Ovary (tissue), 9 donors: ENCODE data around the gene CLDND2. TPM values are rescaled to one million over a fixed set of nuclear protein-coding genes. Genes with fewer than 3 reads are reported as not detected.

ENCODE experiments used
- DNase-seq, 5 donors: peaks; one replicate each; pipeline ENCODE4 v3.0.0-alpha.2; 2019 to 2020
- H3K27ac ChIP-seq, 2 donors: fragments of 200-600 bp; one replicate each; pipeline versions ENCODE4 v1.5.1 to v1.8.0; 2019 to 2022
- H3K27me3 ChIP-seq: fragments of 200-600 bp; one replicate; pipeline ENCODE4 v1.8.0; 2022
- H3K36me3 ChIP-seq: fragments of 200-600 bp; sonication (generic); one replicate; pipeline ENCODE4 v1.5.1; 2019
- H3K4me1 ChIP-seq: one replicate; pipeline ENCODE4 v1.8.1; 2013; ENCODE audit warnings: mild to moderate bottlenecking, moderate library complexity; ENCODE audit not compliant: insufficient read depth
- H3K4me3 ChIP-seq: fragments of 200-600 bp; sonication (generic); one replicate; pipeline ENCODE4 v1.5.1; 2017
- H3K9me3 ChIP-seq, 2 donors: fragments of 200-600 bp in 1 of 2; sonication (generic) in 1 of 2; one replicate each; pipeline versions ENCODE4 v1.5.1 to v1.8.1; 2013 to 2019; ENCODE audit warnings: mild to moderate bottlenecking in 1 of 2, moderate library complexity in 1 of 2
- EP300 ChIP-seq: sonication (generic); formaldehyde crosslinking; IDR thresholded peaks from one replicate; pipeline ENCODE4 v1.6.1; 2017; ENCODE audit warnings: antibody characterized with exemption
- POLR2A ChIP-seq: fragments of 450-650 bp; IDR thresholded peaks from one replicate; pipeline ENCODE4 v1.6.1; 2017; ENCODE audit warnings: antibody characterized with exemption, mild to moderate bottlenecking, moderate library complexity
- WGBS, 3 donors: extraction: QIAGEN DNeasy Blood & Tissue Kit in 1 of 3; methylation state at CpG; one replicate each; pipeline versions ENCODE4 v1.1.5 to v1.1.7; 2013 to 2017; 5-methylcytosine and 5-hydroxymethylcytosine counted together
- intact Hi-C, 4 donors: fragments of 100-400 bp; cut with DNase I; formaldehyde crosslinking; loops; one replicate each; pipeline versions ENCODE4 v1.11.0 to v1.15.1; 2022 to 2023
- polyA plus RNA-seq, 2 donors: library from polyadenylated mRNA; stranded (reverse); fragments of 200-250 nt in 1 of 2; fragments of 350-450 nt in 1 of 2; fragmentation: Illumina TruSeq in 1 of 2; extraction: RNeasy Lipid Tissue Mini Kit (QIAGEN cat#74804) in 1 of 2; gene quantifications; one replicate each; pipeline ENCODE4 v1.2.3, GENCODE V29; 2013 to 2014
- total RNA-seq, 7 donors: library from RNA; depleted of rRNA in 2 of 7; stranded (reverse); fragments of >200 nt in 2 of 7; fragmentation: NEBNext Ultra II Directional in 3 of 7; extraction: Animal tissue kit (Norgen Biotek cat#: 25700) in 3 of 7; gene quantifications; one replicate each; pipeline versions ENCODE4 v1.1.0 to v1.2.4, GENCODE V29; 2016 to 2023
- TF ChIP-seq, protein P1 (sequence below), 3 donors: fragments of 450-650 bp in 2 of 3; fragments of 200-600 bp in 1 of 3; IDR thresholded peaks; one replicate each; pipeline versions ENCODE4 v1.5.1 to v1.8.0; 2016 to 2022; ENCODE audit warnings: antibody characterized with exemption in 3 of 3, mild to moderate bottlenecking in 1 of 3
- donor health status: DM: no; HTN: no; CAD: no; lungs with moderate emphysema.
- donor health status: DM: no; HTN: no; CAD: no.
- donor health status: Bipolar disorder and iron deficiency.
- donor health status: DM: yes; HTN: yes; CAD: no.
- donor health status: DM: no; HTN: no; CAD: no.
- donor health status: DM: yes; HTN: yes; CAD: no.

Gene CLDND2
- total and polyA plus RNA-seq, 9 donors = 0.59 to 1.9 (median 1.4) TPM; not detected in 4

DNA sequence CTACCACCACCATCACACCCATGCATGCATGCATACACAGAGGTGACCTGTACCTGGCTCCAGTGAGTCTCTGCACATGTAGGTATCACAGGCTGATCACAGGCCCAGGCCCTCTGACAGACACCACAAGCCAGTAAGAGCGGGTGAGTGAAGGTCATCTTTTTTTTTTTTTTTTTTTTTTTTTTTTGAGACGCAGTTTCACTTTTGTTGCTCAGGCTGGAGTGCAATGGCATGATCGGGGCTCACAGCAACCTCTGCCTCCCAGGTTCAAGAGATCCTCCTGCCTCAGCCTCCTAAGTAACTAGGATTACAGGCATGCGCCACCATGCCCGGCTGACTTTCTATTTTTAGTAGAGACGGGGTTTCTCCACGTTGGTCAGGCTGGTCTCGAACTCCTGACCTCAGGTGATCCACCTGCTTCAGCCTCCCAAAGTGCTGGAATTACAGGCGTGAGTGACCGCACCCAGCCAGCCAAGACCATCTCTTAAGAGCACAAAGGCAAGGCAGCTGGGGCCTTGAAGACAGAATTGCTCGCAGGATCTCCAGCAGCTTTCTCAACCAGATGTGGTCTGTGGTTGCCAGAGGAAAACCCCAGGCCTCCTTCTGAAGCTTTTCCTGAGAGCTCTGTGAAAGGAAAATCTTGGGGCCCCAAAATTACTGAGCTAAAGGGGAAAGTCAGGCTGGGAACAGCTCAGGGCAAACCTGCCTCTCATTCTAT is 6.9 kb upstream of the CLDND2 start:
- no peaks in the 10 kb centered on the region for H3K9me3 ChIP-seq
- DNase-seq = no peak

DNA sequence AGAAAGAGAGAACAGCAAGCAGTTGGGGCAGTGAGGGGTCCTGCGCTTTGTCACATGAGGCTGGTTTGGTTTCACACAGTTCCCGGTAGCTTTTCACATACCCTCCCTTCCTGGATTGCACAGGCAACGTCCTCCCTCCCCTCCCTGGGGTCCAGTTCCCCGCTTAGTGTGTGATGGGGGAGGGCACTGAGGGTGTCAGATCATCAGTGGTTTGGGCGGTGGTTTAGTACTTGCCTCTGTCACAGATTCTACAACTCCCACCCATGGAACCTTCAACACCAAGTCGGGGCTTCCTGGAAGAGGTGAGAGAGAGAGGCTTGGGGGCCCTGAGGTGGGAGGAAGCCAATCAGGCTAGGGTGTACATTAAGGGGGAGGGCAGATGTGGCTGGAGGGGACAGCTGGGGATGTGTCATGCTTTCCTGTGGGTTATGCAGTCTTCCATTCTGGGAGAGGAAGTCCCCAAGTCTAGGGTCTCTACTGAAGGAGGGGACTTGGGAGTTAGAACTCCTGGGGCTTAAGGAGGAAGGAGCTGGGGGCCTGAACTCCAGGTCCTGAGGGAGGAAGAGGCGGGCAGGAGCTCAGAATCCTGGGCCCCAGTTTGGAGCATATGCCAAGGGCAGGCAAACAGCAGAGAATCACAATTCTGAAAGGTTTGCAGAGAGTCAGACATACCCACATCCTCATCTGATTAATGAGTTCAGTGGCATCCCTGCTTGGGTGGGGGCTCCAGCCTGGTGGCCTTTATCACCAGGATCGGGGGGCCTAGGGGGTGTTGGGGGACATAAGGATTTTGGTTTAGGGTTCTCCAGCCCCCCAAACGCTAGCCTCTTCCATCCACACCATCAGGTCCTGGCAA is 4.1 kb upstream of the CLDND2 start, which contains the start of gene NKG7:
Gene NKG7 (minus strand): TSS at position 6 of the 856 bp plus-strand sequence. CDS start 119 bp downstream, outside the sequence.
- 34 to 39% (median 35%) methylated on average over 9 of the region's 9 CpGs for WGBS, 3 donors
- no peak for TF ChIP-seq POLR2A
- TF ChIP-seq, protein P1, sequence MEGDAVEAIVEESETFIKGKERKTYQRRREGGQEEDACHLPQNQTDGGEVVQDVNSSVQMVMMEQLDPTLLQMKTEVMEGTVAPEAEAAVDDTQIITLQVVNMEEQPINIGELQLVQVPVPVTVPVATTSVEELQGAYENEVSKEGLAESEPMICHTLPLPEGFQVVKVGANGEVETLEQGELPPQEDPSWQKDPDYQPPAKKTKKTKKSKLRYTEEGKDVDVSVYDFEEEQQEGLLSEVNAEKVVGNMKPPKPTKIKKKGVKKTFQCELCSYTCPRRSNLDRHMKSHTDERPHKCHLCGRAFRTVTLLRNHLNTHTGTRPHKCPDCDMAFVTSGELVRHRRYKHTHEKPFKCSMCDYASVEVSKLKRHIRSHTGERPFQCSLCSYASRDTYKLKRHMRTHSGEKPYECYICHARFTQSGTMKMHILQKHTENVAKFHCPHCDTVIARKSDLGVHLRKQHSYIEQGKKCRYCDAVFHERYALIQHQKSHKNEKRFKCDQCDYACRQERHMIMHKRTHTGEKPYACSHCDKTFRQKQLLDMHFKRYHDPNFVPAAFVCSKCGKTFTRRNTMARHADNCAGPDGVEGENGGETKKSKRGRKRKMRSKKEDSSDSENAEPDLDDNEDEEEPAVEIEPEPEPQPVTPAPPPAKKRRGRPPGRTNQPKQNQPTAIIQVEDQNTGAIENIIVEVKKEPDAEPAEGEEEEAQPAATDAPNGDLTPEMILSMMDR (IDR thresholded peaks at IDR 0.05) = no peak
- TF ChIP-seq EP300 = no peak
- no peak for DNase-seq
- Histone ChIP-seq H3K4me3 (no peak within 1 kb of the TSS), H3K9me3 (no peaks in the 10 kb centered on the region), H3K4me1 (peaks cover 4% of the 10 kb centered on the region), H3K27me3 (no peaks in the 10 kb centered on the region), H3K36me3 (no peaks in the 10 kb centered on the region), H3K27ac (no peak within 1 kb of the TSS)
- intact Hi-C loops = no loop called here

More for the DNA sequence above, 6.9 kb upstream of the CLDND2 start:
- 76 to 83% (median 80%) methylated on average over 11 of the region's 11 CpGs for WGBS, 3 donors
- no peaks in the 10 kb centered on the region for H3K36me3 ChIP-seq
- no peak overlapping the region for H3K4me3 ChIP-seq
- no peak overlapping the region for H3K27ac ChIP-seq
- H3K27me3 ChIP-seq = no peaks in the 10 kb centered on the region
- no peaks in the 10 kb centered on the region for H3K4me1 ChIP-seq
- intact Hi-C loops = no loop called here
- no peak for TF ChIP-seq POLR2A
- TF ChIP-seq, protein P1 (IDR thresholded peaks at IDR 0.05) = no peak
- TF ChIP-seq EP300 = no peak

GRCh38 chr19:51372021-51372648 is 3.3 kb upstream of the CLDND2 start:
- TF ChIP-seq, protein P1 (IDR thresholded peaks at IDR 0.05) = no peak
- TF ChIP-seq POLR2A (no peak), EP300 (no peak)
- WGBS, 3 donors = 77 to 82% (median 77%) methylated on average over 18 of the region's 18 CpGs
- no peaks in the 10 kb centered on the region for H3K9me3 ChIP-seq
- no peak overlapping the region for H3K4me3 ChIP-seq
- DNase-seq = no peak
- H3K4me1 ChIP-seq = peaks cover 4% of the 10 kb centered on the region
- intact Hi-C loops = no loop called here
- H3K27me3 ChIP-seq = no peaks in the 10 kb centered on the region
- no peaks in the 10 kb centered on the region for H3K36me3 ChIP-seq
- H3K27ac ChIP-seq = no peak overlapping the region

GRCh38 chr19:51371186-51371690 is 2.4 kb upstream of the CLDND2 start:
- TF ChIP-seq, protein P1 (IDR thresholded peaks at IDR 0.05) = no peak
- TF ChIP-seq POLR2A = no peak
- TF ChIP-seq EP300 = no peak
- WGBS, 3 donors = 62 to 72% (median 66%) methylated on average over 8 of the region's 8 CpGs
- no peak for DNase-seq
- Histone ChIP-seq H3K36me3 (no peaks in the 10 kb centered on the region), H3K4me1 (peaks cover 4% of the 10 kb centered on the region), H3K4me3 (no peak overlapping the region), H3K9me3 (no peaks in the 10 kb centered on the region), H3K27me3 (no peaks in the 10 kb centered on the region), H3K27ac (no peak overlapping the region)
- intact Hi-C loops = no loop called here
